Retinal pigment epithelial cell (primary cell): ENCODE data around the gene INHBB.

Experiments used
- DNase-seq: peaks from one replicate; pipeline ENCODE4 v3.0.0-alpha.2; 2010; ENCODE audit warnings: low read depth
- H3K4me3 ChIP-seq: 2 replicates; pipeline ENCODE4 v1.5.1; 2011; ENCODE audit warnings: mild to moderate bottlenecking, low read length, control low read depth, moderate library complexity
- CTCF ChIP-seq: conservative IDR thresholded peaks from 2 replicates; pipeline ENCODE4 v1.5.1; 2011; ENCODE audit warnings: low read depth, low read length, control low read depth, inconsistent platforms

Gene INHBB

GRCh38 chr2:120350080-120350479 lies 4.1 kb downstream of the INHBB start:
- no peak for DNase-seq
- no peak for TF ChIP-seq CTCF
- H3K4me3 ChIP-seq = no peak overlapping the region

- DNase-seq = no peak
- no peak overlapping the region for H3K4me3 ChIP-seq
- no peak for TF ChIP-seq CTCF
Observed at GRCh38 chr2:120350801-120351320, 4.9 kb downstream of the INHBB start.

- no peak for DNase-seq
- no peak for TF ChIP-seq CTCF
- H3K4me3 ChIP-seq = no peak overlapping the region
Observed at GRCh38 chr2:120352696-120353590, 7.0 kb downstream of the INHBB start.

GRCh38 chr2:120353591-120353898 lies 7.6 kb downstream of the INHBB start:
- no peak for TF ChIP-seq CTCF
- no peak overlapping the region for H3K4me3 ChIP-seq
- no peak for DNase-seq

DNA sequence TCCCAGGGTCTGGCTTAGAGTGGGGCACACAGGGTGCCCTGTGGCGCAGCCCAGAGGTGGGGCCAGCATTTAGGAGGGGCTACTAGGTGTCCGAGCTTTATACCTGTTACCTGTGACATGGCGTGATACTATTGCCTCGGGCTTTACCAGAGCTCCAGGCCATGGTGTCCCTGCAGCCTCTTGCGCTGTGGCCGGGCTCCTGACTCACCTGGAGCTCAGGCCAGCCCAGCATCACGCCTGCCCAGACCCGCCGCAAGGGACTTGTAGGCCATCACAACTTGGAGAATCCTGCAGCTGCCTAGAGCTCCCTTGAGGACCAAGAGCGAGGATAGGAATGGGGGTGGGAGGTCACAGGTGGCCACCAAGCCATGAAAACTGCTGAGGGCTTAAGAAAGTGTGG lies 8.0 kb downstream of the INHBB start:
- H3K4me3 ChIP-seq = no peak overlapping the region
- no peak for DNase-seq
- TF ChIP-seq CTCF = no peak

DNA sequence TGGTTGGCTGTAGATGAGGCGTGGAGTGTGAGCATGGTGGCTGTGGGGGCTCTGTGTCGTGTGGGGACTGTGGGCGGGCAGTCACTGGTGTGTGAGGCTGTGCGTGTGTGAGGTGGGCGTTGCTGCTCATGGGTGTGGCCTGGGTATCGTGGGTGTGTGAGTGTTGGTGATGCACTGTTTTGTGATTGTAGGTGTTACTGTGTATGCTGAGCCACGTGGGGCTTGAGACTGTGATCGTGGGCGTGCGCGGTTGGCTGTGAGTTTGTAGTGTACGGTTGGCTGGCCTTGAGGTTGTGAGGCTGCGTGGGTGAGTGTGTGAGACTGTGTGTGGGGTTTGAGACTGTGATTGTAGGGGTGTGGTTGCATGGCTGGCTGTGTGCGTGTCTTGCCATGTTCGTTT lies 8.5 kb downstream of the INHBB start:
- no peak for TF ChIP-seq CTCF
- no peak overlapping the region for H3K4me3 ChIP-seq
- DNase-seq = no peak
